PC-9 (cell line): ENCODE data around the gene RAI2.

Source experiments
- EZH2 ChIP-seq: fragments of 200-600 bp; sonication (generic); IDR thresholded peaks from 2 replicates; pipeline ENCODE4 v1.8.0; 2017; ENCODE audit warnings: antibody characterized with exemption, low read depth
- TF ChIP-seq, protein P1 (sequence below): fragments of 200-600 bp; sonication (generic); conservative IDR thresholded peaks from 2 replicates; pipeline ENCODE4 v1.6.1; 2017; ENCODE audit warnings: mixed run types, antibody characterized with exemption, mild to moderate bottlenecking, moderate library complexity

DNA sequence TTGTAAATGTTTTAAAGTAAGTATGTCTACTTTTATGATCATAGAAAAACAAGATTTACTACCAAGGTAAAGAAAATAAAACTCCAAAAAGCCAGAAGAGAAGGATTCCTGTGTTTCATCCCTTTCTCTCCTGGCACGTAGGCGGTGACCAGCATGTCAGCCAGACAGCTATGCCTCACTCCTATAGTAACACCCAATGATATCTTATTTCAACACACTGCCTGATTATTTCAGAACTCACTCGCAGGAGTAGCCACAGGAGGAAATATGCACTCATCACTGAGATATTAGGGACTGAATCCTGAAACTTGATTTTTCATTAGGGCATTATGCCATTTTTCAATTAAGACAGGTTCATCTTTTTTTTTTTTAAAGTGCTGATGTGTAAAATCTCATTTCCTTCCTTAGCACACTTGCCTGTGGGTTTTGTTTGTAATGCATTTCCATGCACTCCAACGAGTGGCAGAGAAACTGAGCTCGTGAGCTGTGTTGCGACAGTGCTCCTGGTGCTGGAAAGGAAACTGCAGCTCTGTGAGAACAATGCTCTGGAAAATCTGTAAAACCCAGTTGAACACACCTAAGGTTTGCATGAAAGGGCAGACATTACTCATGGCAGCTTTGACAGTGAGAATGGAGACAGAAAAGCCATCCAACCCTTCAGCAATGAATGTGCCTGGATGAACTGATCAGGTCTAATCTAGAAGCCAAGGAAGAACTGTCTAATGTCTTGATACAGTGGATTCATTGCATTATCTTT lies 18.2 kb downstream of the RAI2 start:
- TF ChIP-seq, protein P1, sequence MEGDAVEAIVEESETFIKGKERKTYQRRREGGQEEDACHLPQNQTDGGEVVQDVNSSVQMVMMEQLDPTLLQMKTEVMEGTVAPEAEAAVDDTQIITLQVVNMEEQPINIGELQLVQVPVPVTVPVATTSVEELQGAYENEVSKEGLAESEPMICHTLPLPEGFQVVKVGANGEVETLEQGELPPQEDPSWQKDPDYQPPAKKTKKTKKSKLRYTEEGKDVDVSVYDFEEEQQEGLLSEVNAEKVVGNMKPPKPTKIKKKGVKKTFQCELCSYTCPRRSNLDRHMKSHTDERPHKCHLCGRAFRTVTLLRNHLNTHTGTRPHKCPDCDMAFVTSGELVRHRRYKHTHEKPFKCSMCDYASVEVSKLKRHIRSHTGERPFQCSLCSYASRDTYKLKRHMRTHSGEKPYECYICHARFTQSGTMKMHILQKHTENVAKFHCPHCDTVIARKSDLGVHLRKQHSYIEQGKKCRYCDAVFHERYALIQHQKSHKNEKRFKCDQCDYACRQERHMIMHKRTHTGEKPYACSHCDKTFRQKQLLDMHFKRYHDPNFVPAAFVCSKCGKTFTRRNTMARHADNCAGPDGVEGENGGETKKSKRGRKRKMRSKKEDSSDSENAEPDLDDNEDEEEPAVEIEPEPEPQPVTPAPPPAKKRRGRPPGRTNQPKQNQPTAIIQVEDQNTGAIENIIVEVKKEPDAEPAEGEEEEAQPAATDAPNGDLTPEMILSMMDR, result no peak
- no peak for TF ChIP-seq EZH2
